ENCODE data around the gene WFDC1.

The WFDC1 gene

GRCh38 chr16:84295203-84295860 is 654 bp downstream of the WFDC1 start:
- no peak overlapping the region for H3K9ac ChIP-seq (ENCODE audit: low read length in 5 of 5)
- no peak overlapping the region for H3K27ac ChIP-seq (ENCODE audit: low read depth, low read length)
- H3K27me3 ChIP-seq (ENCODE audit: control insufficient read depth in 5 of 5, insufficient read depth in 4 of 5, low read length in 5 of 5) = peaks cover 15 to 46% (median 43%) of the 10 kb centered on the region in 5 donors
- H3K9me3 ChIP-seq (ENCODE audit: control insufficient read depth in 5 of 5, low read length in 5 of 5) = no peaks in the 10 kb centered on the region
- H3K36me3 ChIP-seq (ENCODE audit: control insufficient read depth in 5 of 5, insufficient read depth in 5 of 5, low read length in 5 of 5) = no peaks in the 10 kb centered on the region
- peak overlapping the region in 3 of 5 donors; percentile 6 to 50 (median 26) for H3K4me3 ChIP-seq (ENCODE audit: low read depth in 1 of 5, low read length in 5 of 5)
- H3K4me1 ChIP-seq (ENCODE audit: control insufficient read depth in 5 of 5, insufficient read depth in 5 of 5, low read length in 5 of 5) = peaks cover 0 to 14% (median 12%) of the 10 kb centered on the region in 5 donors

GRCh38 chr16:84298376-84298899 is 3.8 kb downstream of the WFDC1 start:
- H3K9ac ChIP-seq (ENCODE audit: low read length in 5 of 5) = no peak overlapping the region
- H3K4me1 ChIP-seq (ENCODE audit: control insufficient read depth in 5 of 5, insufficient read depth in 5 of 5, low read length in 5 of 5) = peaks cover 0 to 30% (median 12%) of the 10 kb centered on the region in 5 donors
- peaks cover 11 to 43% (median 32%) of the 10 kb centered on the region in 5 donors for H3K27me3 ChIP-seq (ENCODE audit: control insufficient read depth in 5 of 5, insufficient read depth in 4 of 5, low read length in 5 of 5)
- H3K9me3 ChIP-seq (ENCODE audit: control insufficient read depth in 5 of 5, low read length in 5 of 5) = no peaks in the 10 kb centered on the region
- no peaks in the 10 kb centered on the region for H3K36me3 ChIP-seq (ENCODE audit: control insufficient read depth in 5 of 5, insufficient read depth in 5 of 5, low read length in 5 of 5)
- H3K27ac ChIP-seq (ENCODE audit: low read depth, low read length) = no peak overlapping the region
- H3K4me3 ChIP-seq (ENCODE audit: low read depth in 1 of 5, low read length in 5 of 5) = no peak overlapping the region

- H3K9ac ChIP-seq (ENCODE audit: low read length in 5 of 5) = no peak overlapping the region
- no peak overlapping the region for H3K4me3 ChIP-seq (ENCODE audit: low read depth in 1 of 5, low read length in 5 of 5)
- peaks cover 5 to 35% (median 23%) of the 10 kb centered on the region in 5 donors for H3K27me3 ChIP-seq (ENCODE audit: control insufficient read depth in 5 of 5, insufficient read depth in 4 of 5, low read length in 5 of 5)
- H3K4me1 ChIP-seq (ENCODE audit: control insufficient read depth in 5 of 5, insufficient read depth in 5 of 5, low read length in 5 of 5) = peaks cover 0 to 23% (median 3%) of the 10 kb centered on the region in 5 donors
- no peak overlapping the region for H3K27ac ChIP-seq (ENCODE audit: low read depth, low read length)
- H3K36me3 ChIP-seq (ENCODE audit: control insufficient read depth in 5 of 5, insufficient read depth in 5 of 5, low read length in 5 of 5) = no peaks in the 10 kb centered on the region
- no peaks in the 10 kb centered on the region for H3K9me3 ChIP-seq (ENCODE audit: control insufficient read depth in 5 of 5, low read length in 5 of 5)
Measured at GRCh38 chr16:84299734-84300440, 5.2 kb downstream of the WFDC1 start.

GRCh38 chr16:84302111-84302954 is 7.7 kb downstream of the WFDC1 start:
- peak overlapping the region in 1 of 5 donors; percentile 2 for H3K4me3 ChIP-seq (ENCODE audit: low read depth in 1 of 5, low read length in 5 of 5)
- H3K27ac ChIP-seq (ENCODE audit: low read depth, low read length) = peak overlapping the region; percentile 49
- no peaks in the 10 kb centered on the region for H3K9me3 ChIP-seq (ENCODE audit: control insufficient read depth in 5 of 5, low read length in 5 of 5)
- H3K9ac ChIP-seq (ENCODE audit: low read length in 5 of 5) = no peak overlapping the region
- H3K4me1 ChIP-seq (ENCODE audit: control insufficient read depth in 5 of 5, insufficient read depth in 5 of 5, low read length in 5 of 5) = peaks cover 0 to 18% (median 0%) of the 10 kb centered on the region in 5 donors
- H3K36me3 ChIP-seq (ENCODE audit: control insufficient read depth in 5 of 5, insufficient read depth in 5 of 5, low read length in 5 of 5) = no peaks in the 10 kb centered on the region
- peaks cover 3 to 27% (median 13%) of the 10 kb centered on the region in 5 donors for H3K27me3 ChIP-seq (ENCODE audit: control insufficient read depth in 5 of 5, insufficient read depth in 4 of 5, low read length in 5 of 5)

GRCh38 chr16:84303023-84303422 is 8.3 kb downstream of the WFDC1 start:
- peak overlapping the region; percentile 49 for H3K27ac ChIP-seq (ENCODE audit: low read depth, low read length)

GRCh38 chr16:84303516-84303915 is 8.8 kb downstream of the WFDC1 start:
- Histone ChIP-seq H3K9ac (ENCODE audit: low read length in 5 of 5) (no peak overlapping the region), H3K27me3 (ENCODE audit: control insufficient read depth in 5 of 5, insufficient read depth in 4 of 5, low read length in 5 of 5) (peaks cover 7 to 23% (median 13%) of the 10 kb centered on the region in 5 donors), H3K4me1 (ENCODE audit: control insufficient read depth in 5 of 5, insufficient read depth in 5 of 5, low read length in 5 of 5) (peaks cover 0 to 18% (median 0%) of the 10 kb centered on the region in 5 donors), H3K9me3 (ENCODE audit: control insufficient read depth in 5 of 5, low read length in 5 of 5) (no peaks in the 10 kb centered on the region), H3K4me3 (ENCODE audit: low read depth in 1 of 5, low read length in 5 of 5) (no peak overlapping the region), H3K27ac (ENCODE audit: low read depth, low read length) (no peak overlapping the region), H3K36me3 (ENCODE audit: control insufficient read depth in 5 of 5, insufficient read depth in 5 of 5, low read length in 5 of 5) (no peaks in the 10 kb centered on the region)

More at GRCh38 chr16:84303023-84303422, 8.3 kb downstream of the WFDC1 start:
- Histone ChIP-seq H3K36me3 (ENCODE audit: control insufficient read depth in 5 of 5, insufficient read depth in 5 of 5, low read length in 5 of 5) (no peaks in the 10 kb centered on the region), H3K27me3 (ENCODE audit: control insufficient read depth in 5 of 5, insufficient read depth in 4 of 5, low read length in 5 of 5) (peaks cover 3 to 22% (median 11%) of the 10 kb centered on the region in 5 donors), H3K9ac (ENCODE audit: low read length in 5 of 5) (no peak overlapping the region), H3K9me3 (ENCODE audit: control insufficient read depth in 5 of 5, low read length in 5 of 5) (no peaks in the 10 kb centered on the region), H3K4me1 (ENCODE audit: control insufficient read depth in 5 of 5, insufficient read depth in 5 of 5, low read length in 5 of 5) (peaks cover 0 to 18% (median 0%) of the 10 kb centered on the region in 5 donors), H3K4me3 (ENCODE audit: low read depth in 1 of 5, low read length in 5 of 5) (no peak overlapping the region)

- Histone ChIP-seq H3K4me3 (ENCODE audit: low read depth in 1 of 5, low read length in 5 of 5) (no peak overlapping the region), H3K27ac (ENCODE audit: low read depth, low read length) (no peak overlapping the region), H3K9me3 (ENCODE audit: control insufficient read depth in 5 of 5, low read length in 5 of 5) (no peaks in the 10 kb centered on the region), H3K4me1 (ENCODE audit: control insufficient read depth in 5 of 5, insufficient read depth in 5 of 5, low read length in 5 of 5) (peaks cover 0 to 18% (median 0%) of the 10 kb centered on the region in 5 donors), H3K9ac (ENCODE audit: low read length in 5 of 5) (no peak overlapping the region), H3K36me3 (ENCODE audit: control insufficient read depth in 5 of 5, insufficient read depth in 5 of 5, low read length in 5 of 5) (no peaks in the 10 kb centered on the region), H3K27me3 (ENCODE audit: control insufficient read depth in 5 of 5, insufficient read depth in 4 of 5, low read length in 5 of 5) (peaks cover 6 to 26% (median 16%) of the 10 kb centered on the region in 5 donors)
Measured at GRCh38 chr16:84306564-84306963, 11.9 kb downstream of the WFDC1 start.

GRCh38 chr16:84307209-84307954 is 12.7 kb downstream of the WFDC1 start:
- H3K9me3 ChIP-seq (ENCODE audit: control insufficient read depth in 5 of 5, low read length in 5 of 5) = no peaks in the 10 kb centered on the region
- H3K4me1 ChIP-seq (ENCODE audit: control insufficient read depth in 5 of 5, insufficient read depth in 5 of 5, low read length in 5 of 5) = peaks cover 0 to 15% (median 0%) of the 10 kb centered on the region in 5 donors
- H3K36me3 ChIP-seq (ENCODE audit: control insufficient read depth in 5 of 5, insufficient read depth in 5 of 5, low read length in 5 of 5) = no peaks in the 10 kb centered on the region
- peaks cover 6 to 27% (median 19%) of the 10 kb centered on the region in 5 donors for H3K27me3 ChIP-seq (ENCODE audit: control insufficient read depth in 5 of 5, insufficient read depth in 4 of 5, low read length in 5 of 5)
- no peak overlapping the region for H3K9ac ChIP-seq (ENCODE audit: low read length in 5 of 5)
- no peak overlapping the region for H3K4me3 ChIP-seq (ENCODE audit: low read depth in 1 of 5, low read length in 5 of 5)
- no peak overlapping the region for H3K27ac ChIP-seq (ENCODE audit: low read depth, low read length)

- H3K27me3 ChIP-seq (ENCODE audit: control insufficient read depth in 5 of 5, insufficient read depth in 4 of 5, low read length in 5 of 5) = peaks cover 12 to 32% (median 24%) of the 10 kb centered on the region in 5 donors
- H3K4me1 ChIP-seq (ENCODE audit: control insufficient read depth in 5 of 5, insufficient read depth in 5 of 5, low read length in 5 of 5) = peaks cover 0 to 9% (median 0%) of the 10 kb centered on the region in 5 donors
- H3K9ac ChIP-seq (ENCODE audit: low read length in 5 of 5) = no peak overlapping the region
- no peaks in the 10 kb centered on the region for H3K36me3 ChIP-seq (ENCODE audit: control insufficient read depth in 5 of 5, insufficient read depth in 5 of 5, low read length in 5 of 5)
- no peak overlapping the region for H3K4me3 ChIP-seq (ENCODE audit: low read depth in 1 of 5, low read length in 5 of 5)
- H3K27ac ChIP-seq (ENCODE audit: low read depth, low read length) = no peak overlapping the region
- no peaks in the 10 kb centered on the region for H3K9me3 ChIP-seq (ENCODE audit: control insufficient read depth in 5 of 5, low read length in 5 of 5)
Measured at GRCh38 chr16:84308120-84308519, 13.4 kb downstream of the WFDC1 start.
